Measurements from ENCODE around the gene TCF4. TPM values are rescaled to one million over a fixed set of nuclear protein-coding genes. Genes with fewer than 3 reads are reported as not detected.

TCF4 gene
- total RNA-seq, 1 experiment from 2014 or later = 0.42 TPM

DNA sequence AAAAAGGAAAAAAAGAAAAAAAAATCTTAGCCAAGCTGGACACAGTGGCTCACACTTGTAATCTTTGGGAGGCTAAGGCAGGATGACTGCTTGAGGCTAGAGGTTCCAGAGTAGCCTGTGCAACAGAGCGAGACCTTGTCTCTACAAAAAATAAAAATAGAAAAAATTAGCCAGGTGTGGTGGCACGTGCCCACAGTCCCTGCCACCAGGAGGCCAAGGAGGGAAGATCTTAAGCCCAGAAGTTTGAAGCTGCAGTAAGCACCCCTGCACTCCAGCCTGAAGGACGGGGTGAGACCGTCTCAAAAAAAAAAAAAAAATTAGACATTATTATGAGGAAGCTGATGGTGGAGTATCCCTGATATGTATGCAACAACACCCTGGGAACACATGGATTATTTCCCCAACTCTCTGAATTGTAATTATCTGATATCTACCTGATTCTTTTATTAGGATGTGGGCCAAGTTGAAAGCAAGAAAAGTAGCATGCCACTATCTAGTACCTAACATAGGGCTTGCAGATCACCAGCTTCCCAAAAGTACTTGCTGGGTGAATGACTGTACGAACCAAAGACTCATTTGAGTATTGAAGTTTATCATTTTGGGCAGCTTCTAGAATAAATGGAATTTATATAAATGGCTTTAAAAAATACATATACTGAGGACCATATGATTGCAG is 140.9 kb downstream of the TCF4 start:
- Histone ChIP-seq H3K79me2 (ENCODE audit: insufficient read depth, low read length) (no peaks in the 10 kb centered on the region), H2AFZ (ENCODE audit: low read depth, low read length, poor library complexity, severe bottlenecking) (no peak overlapping the region), H3K4me2 (ENCODE audit: low read length) (no peak overlapping the region), H3K9me2 (ENCODE audit: insufficient read depth) (no peaks in the 10 kb centered on the region), H4K20me1 (ENCODE audit: insufficient read depth) (no peaks in the 10 kb centered on the region), H3K4me3 (replicated peaks in 1 of 2; ENCODE audit: low read depth in 1 of 2, low read length in 2 of 2) (no peak overlapping the region), H3K36me3 (ENCODE audit: control insufficient read depth in 1 of 2, insufficient read depth in 2 of 2, low read length in 2 of 2) (no peaks in the 10 kb centered on the region), H3K4me1 (ENCODE audit: control insufficient read depth in 1 of 2, insufficient read depth in 2 of 2, low read length in 2 of 2) (no peaks in the 10 kb centered on the region), H3K9ac (ENCODE audit: low read length) (no peak overlapping the region), H3K9me3 (ENCODE audit: control insufficient read depth in 1 of 2, insufficient read depth in 1 of 2, low read depth in 1 of 2, low read length in 2 of 2) (peaks cover 3 to 4% of the 10 kb centered on the region in 2 experiments; a peak in 2 of 4 replicates), H3K27ac (ENCODE audit: low read depth, low read length) (no peak overlapping the region), H3K27me3 (ENCODE audit: insufficient read depth, low read length) (no peaks in the 10 kb centered on the region)
- DNase-seq (ENCODE audit: low read depth, low spot score) (no peak), ATAC-seq (no peak)
- ChIA-PET POLR2A (no interaction called here), RAD21 (ENCODE audit: low non-redundant PET in 1 of 2, low total read pairs in 2 of 2, uncharacterized antibody in 2 of 2, unreplicated experiment in 2 of 2) (no interaction called here), CTCF (no interaction called here)
- TF ChIP-seq CEBPB (IDR thresholded peaks at IDR 0.05; ENCODE audit: low read depth) (no peak), EZH2 (IDR thresholded peaks at IDR 0.05) (no peak), CBX3 (IDR thresholded peaks at IDR 0.05; ENCODE audit: low read depth) (no peak), EZH2phosphoT487 (IDR thresholded peaks at IDR 0.05; ENCODE audit: borderline replicate concordance) (no peak), JUND (IDR thresholded peaks at IDR 0.05) (no peak), ELF1 (IDR thresholded peaks at IDR 0.05; ENCODE audit: borderline replicate concordance, low read depth) (no peak), SRF (IDR thresholded peaks at IDR 0.05; ENCODE audit: low read depth) (no peak), EGR1 (IDR thresholded peaks at IDR 0.05; ENCODE audit: low read depth) (no peak), SP1 (IDR thresholded peaks at IDR 0.05; ENCODE audit: low read depth) (no peak), ZNF274 (IDR thresholded peaks at IDR 0.05; ENCODE audit: low read depth, low read length) (no peak), FOSL1 (IDR thresholded peaks at IDR 0.05; ENCODE audit: low read depth) (no peak), POLR2AphosphoS5 (IDR thresholded peaks at IDR 0.05; ENCODE audit: low read depth, low read length) (no peak), POLR2A (IDR thresholded peaks at IDR 0.05; ENCODE audit: borderline replicate concordance, extremely low read depth, insufficient read depth, insufficient read length) (no peak)
- TF ChIP-seq, protein P1, sequence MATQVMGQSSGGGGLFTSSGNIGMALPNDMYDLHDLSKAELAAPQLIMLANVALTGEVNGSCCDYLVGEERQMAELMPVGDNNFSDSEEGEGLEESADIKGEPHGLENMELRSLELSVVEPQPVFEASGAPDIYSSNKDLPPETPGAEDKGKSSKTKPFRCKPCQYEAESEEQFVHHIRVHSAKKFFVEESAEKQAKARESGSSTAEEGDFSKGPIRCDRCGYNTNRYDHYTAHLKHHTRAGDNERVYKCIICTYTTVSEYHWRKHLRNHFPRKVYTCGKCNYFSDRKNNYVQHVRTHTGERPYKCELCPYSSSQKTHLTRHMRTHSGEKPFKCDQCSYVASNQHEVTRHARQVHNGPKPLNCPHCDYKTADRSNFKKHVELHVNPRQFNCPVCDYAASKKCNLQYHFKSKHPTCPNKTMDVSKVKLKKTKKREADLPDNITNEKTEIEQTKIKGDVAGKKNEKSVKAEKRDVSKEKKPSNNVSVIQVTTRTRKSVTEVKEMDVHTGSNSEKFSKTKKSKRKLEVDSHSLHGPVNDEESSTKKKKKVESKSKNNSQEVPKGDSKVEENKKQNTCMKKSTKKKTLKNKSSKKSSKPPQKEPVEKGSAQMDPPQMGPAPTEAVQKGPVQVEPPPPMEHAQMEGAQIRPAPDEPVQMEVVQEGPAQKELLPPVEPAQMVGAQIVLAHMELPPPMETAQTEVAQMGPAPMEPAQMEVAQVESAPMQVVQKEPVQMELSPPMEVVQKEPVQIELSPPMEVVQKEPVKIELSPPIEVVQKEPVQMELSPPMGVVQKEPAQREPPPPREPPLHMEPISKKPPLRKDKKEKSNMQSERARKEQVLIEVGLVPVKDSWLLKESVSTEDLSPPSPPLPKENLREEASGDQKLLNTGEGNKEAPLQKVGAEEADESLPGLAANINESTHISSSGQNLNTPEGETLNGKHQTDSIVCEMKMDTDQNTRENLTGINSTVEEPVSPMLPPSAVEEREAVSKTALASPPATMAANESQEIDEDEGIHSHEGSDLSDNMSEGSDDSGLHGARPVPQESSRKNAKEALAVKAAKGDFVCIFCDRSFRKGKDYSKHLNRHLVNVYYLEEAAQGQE (IDR thresholded peaks at IDR 0.05; ENCODE audit: low read depth) = no peak
- TF ChIP-seq, protein P2, sequence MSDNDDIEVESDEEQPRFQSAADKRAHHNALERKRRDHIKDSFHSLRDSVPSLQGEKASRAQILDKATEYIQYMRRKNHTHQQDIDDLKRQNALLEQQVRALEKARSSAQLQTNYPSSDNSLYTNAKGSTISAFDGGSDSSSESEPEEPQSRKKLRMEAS (IDR thresholded peaks at IDR 0.05) = no peak
- TF ChIP-seq, protein P3, sequence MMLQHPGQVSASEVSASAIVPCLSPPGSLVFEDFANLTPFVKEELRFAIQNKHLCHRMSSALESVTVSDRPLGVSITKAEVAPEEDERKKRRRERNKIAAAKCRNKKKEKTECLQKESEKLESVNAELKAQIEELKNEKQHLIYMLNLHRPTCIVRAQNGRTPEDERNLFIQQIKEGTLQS (IDR thresholded peaks at IDR 0.05) = no peak
- TF ChIP-seq, protein P4, sequence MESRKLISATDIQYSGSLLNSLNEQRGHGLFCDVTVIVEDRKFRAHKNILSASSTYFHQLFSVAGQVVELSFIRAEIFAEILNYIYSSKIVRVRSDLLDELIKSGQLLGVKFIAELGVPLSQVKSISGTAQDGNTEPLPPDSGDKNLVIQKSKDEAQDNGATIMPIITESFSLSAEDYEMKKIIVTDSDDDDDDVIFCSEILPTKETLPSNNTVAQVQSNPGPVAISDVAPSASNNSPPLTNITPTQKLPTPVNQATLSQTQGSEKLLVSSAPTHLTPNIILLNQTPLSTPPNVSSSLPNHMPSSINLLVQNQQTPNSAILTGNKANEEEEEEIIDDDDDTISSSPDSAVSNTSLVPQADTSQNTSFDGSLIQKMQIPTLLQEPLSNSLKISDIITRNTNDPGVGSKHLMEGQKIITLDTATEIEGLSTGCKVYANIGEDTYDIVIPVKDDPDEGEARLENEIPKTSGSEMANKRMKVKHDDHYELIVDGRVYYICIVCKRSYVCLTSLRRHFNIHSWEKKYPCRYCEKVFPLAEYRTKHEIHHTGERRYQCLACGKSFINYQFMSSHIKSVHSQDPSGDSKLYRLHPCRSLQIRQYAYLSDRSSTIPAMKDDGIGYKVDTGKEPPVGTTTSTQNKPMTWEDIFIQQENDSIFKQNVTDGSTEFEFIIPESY (IDR thresholded peaks at IDR 0.05; ENCODE audit: extremely low read depth, insufficient replicate concordance, low read length) = no peak
- no TSS peak for BruUV-seq (replicated peaks)
- intact Hi-C loops (cut with micrococcal nuclease) = no loop called here
